Measurements from ENCODE around the gene SLC22A7. TPM values are rescaled to one million over a fixed set of nuclear protein-coding genes. Genes with fewer than 3 reads are reported as not detected.

Gene SLC22A7
- total RNA-seq, 1 experiment from 2014 or later: not detected

DNA sequence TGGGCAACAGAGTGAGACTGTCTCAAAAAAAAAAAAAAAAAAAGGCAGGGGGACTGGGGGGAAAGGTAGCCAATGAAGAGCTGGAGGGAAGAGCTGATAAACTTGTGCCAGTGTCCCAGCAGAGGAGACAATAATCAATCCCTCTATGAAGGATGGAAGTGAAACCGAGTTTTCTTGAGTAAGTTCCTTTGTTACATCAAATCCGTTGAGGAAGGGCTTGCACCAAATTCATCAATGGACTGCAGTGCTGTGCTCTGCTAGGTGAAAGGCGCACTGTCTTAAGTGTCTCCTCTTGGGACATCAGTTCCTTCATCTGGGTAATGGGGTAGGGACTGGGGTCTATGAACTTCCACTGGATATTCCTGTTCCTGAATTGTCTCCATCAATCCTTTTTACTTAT is 13.6 kb downstream of the SLC22A7 start:
- H2AFZ ChIP-seq (ENCODE audit: low read length): no peak overlapping the region
- intact Hi-C loops (cut with micrococcal nuclease): no loop called here
- no peak overlapping the region for H3K27ac ChIP-seq (ENCODE audit: low read length)
- no peaks in the 10 kb centered on the region for H4K20me1 ChIP-seq (ENCODE audit: low read length)
- H3K27me3 ChIP-seq (ENCODE audit: low read length): no peaks in the 10 kb centered on the region
- no peak overlapping the region for H3K4me3 ChIP-seq (ENCODE audit: low read length)
- no peaks in the 10 kb centered on the region for H3K9me3 ChIP-seq (ENCODE audit: low read length)
- CTCF ChIA-PET: interaction anchor here (0.6 kb wide), 2 partner anchors 16 to 66 kb away, joined by 3 to 4 read pairs; no protein-coding TSS in a partner anchor
- BruUV-seq (replicated peaks): no TSS peak
- ATAC-seq: no peak
- TF ChIP-seq EZH2 (IDR thresholded peaks at IDR 0.05; ENCODE audit: low read length, unreplicated experiment): no peak
- TF ChIP-seq EZH2phosphoT487 (IDR thresholded peaks at IDR 0.05; ENCODE audit: borderline replicate concordance, low read length): no peak
- TF ChIP-seq, protein P1, sequence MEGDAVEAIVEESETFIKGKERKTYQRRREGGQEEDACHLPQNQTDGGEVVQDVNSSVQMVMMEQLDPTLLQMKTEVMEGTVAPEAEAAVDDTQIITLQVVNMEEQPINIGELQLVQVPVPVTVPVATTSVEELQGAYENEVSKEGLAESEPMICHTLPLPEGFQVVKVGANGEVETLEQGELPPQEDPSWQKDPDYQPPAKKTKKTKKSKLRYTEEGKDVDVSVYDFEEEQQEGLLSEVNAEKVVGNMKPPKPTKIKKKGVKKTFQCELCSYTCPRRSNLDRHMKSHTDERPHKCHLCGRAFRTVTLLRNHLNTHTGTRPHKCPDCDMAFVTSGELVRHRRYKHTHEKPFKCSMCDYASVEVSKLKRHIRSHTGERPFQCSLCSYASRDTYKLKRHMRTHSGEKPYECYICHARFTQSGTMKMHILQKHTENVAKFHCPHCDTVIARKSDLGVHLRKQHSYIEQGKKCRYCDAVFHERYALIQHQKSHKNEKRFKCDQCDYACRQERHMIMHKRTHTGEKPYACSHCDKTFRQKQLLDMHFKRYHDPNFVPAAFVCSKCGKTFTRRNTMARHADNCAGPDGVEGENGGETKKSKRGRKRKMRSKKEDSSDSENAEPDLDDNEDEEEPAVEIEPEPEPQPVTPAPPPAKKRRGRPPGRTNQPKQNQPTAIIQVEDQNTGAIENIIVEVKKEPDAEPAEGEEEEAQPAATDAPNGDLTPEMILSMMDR (conservative IDR thresholded peaks at IDR 0.05; ENCODE audit: low read depth, low read length): no peak
- no peak overlapping the region for H3K4me2 ChIP-seq (ENCODE audit: low read length)
- POLR2A ChIA-PET (ENCODE audit: unreplicated experiment): interaction anchor here (0.6 to 0.7 kb wide), 2 partner anchors 297 to 709 kb away, joined by 9 to 15 read pairs; partner anchors contain the start of gene KLHDC3
- DNase-seq: no peak
- no peaks in the 10 kb centered on the region for H3K9me2 ChIP-seq (replicated peaks; ENCODE audit: low read length)
- H3K9ac ChIP-seq (ENCODE audit: low read length): no peak overlapping the region
- H3K36me3 ChIP-seq (ENCODE audit: low read depth, low read length): no peaks in the 10 kb centered on the region
- H3K79me2 ChIP-seq (ENCODE audit: low read length): no peaks in the 10 kb centered on the region
- peaks cover 10% of the 10 kb centered on the region; the same call in 1 of the 2 replicates for H3K4me1 ChIP-seq (ENCODE audit: insufficient read depth, low read length)
- no peaks in the 10 kb centered on the region for H3F3A ChIP-seq (ENCODE audit: low read length, unreplicated experiment)

DNA sequence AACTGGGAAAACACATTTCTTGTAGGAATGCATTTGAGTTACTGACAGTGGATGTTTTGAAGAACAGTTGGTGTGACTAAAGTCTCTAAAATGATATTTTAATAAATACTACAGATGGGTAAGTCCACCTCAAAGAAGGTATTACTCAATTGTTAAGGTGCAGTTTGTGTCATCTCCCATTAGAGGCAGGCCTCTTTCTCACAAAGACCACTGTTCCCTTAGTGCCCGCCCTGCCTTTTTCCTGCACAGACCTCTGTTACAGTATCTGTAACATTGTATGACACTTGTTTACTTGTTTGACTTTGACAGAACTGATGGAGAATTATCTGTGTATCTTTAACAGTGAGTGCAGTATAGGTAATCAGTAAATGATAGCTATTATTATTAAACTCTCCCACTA is 15.8 kb downstream of the SLC22A7 start:
- H3F3A ChIP-seq (ENCODE audit: low read length, unreplicated experiment): no peaks in the 10 kb centered on the region
- H4K20me1 ChIP-seq (ENCODE audit: low read length): no peaks in the 10 kb centered on the region
- H3K36me3 ChIP-seq (ENCODE audit: low read depth, low read length): no peaks in the 10 kb centered on the region
- no peak overlapping the region for H3K4me3 ChIP-seq (ENCODE audit: low read length)
- ChIA-PET POLR2A (ENCODE audit: unreplicated experiment) (no interaction called here), CTCF (no interaction called here)
- DNase-seq: no peak
- ATAC-seq: no peak
- BruUV-seq (replicated peaks): no TSS peak
- no peaks in the 10 kb centered on the region for H3K9me2 ChIP-seq (replicated peaks; ENCODE audit: low read length)
- peaks cover 4% of the 10 kb centered on the region; the same call in 1 of the 2 replicates for H3K4me1 ChIP-seq (ENCODE audit: insufficient read depth, low read length)
- H3K9me3 ChIP-seq (ENCODE audit: low read length): no peaks in the 10 kb centered on the region
- H3K27ac ChIP-seq (ENCODE audit: low read length): no peak overlapping the region
- H3K27me3 ChIP-seq (ENCODE audit: low read length): no peaks in the 10 kb centered on the region
- H2AFZ ChIP-seq (ENCODE audit: low read length): no peak overlapping the region
- no peaks in the 10 kb centered on the region for H3K79me2 ChIP-seq (ENCODE audit: low read length)
- no peak overlapping the region for H3K9ac ChIP-seq (ENCODE audit: low read length)
- no peak overlapping the region for H3K4me2 ChIP-seq (ENCODE audit: low read length)
- TF ChIP-seq EZH2phosphoT487 (IDR thresholded peaks at IDR 0.05; ENCODE audit: borderline replicate concordance, low read length): no peak
- TF ChIP-seq EZH2 (IDR thresholded peaks at IDR 0.05; ENCODE audit: low read length, unreplicated experiment): no peak
- TF ChIP-seq, protein P1 (conservative IDR thresholded peaks at IDR 0.05; ENCODE audit: low read depth, low read length): no peak
- intact Hi-C loops (cut with micrococcal nuclease): no loop called here

DNA sequence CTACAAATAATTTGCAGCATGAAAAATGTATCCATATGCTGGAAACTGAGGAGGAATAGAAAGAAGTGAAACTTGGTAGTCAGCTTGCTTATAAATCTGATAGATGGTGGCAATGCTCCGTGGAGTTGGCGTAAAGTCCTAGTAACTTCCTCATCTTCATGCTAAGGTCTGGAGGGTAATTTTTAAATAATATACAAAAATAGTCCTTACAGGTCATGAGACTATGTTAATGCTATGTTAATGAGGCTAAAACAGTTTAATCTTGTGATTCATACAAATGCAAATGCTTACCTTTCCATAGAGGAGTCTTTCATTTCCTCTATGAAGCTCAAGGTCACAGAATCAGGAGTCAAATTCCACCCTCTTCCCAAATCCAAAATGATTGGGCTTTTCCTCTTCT is 20.0 kb downstream of the SLC22A7 start:
- BruUV-seq (replicated peaks): no TSS peak
- H3K27me3 ChIP-seq (ENCODE audit: low read length): no peaks in the 10 kb centered on the region
- no peak overlapping the region for H3K4me3 ChIP-seq (ENCODE audit: low read length)
- intact Hi-C loops (cut with micrococcal nuclease): no loop called here
- DNase-seq: no peak
- H3K36me3 ChIP-seq (ENCODE audit: low read depth, low read length): no peaks in the 10 kb centered on the region
- no peak overlapping the region for H2AFZ ChIP-seq (ENCODE audit: low read length)
- no peak overlapping the region for H3K9ac ChIP-seq (ENCODE audit: low read length)
- ChIA-PET CTCF (interaction anchor here (0.7 kb wide), 1 partner anchor 51 kb away, joined by 3 read pairs; the partner anchor contains the start of gene ZNF318), POLR2A (ENCODE audit: unreplicated experiment) (no interaction called here)
- H3K4me2 ChIP-seq (ENCODE audit: low read length): no peak overlapping the region
- peaks cover 4% of the 10 kb centered on the region for H3F3A ChIP-seq (ENCODE audit: low read length, unreplicated experiment)
- H3K79me2 ChIP-seq (ENCODE audit: low read length): no peaks in the 10 kb centered on the region
- ATAC-seq: no peak
- no peaks in the 10 kb centered on the region for H3K9me3 ChIP-seq (ENCODE audit: low read length)
- no peak for TF ChIP-seq EZH2 (IDR thresholded peaks at IDR 0.05; ENCODE audit: low read length, unreplicated experiment)
- TF ChIP-seq EZH2phosphoT487 (IDR thresholded peaks at IDR 0.05; ENCODE audit: borderline replicate concordance, low read length): no peak
- TF ChIP-seq, protein P1 (conservative IDR thresholded peaks at IDR 0.05; ENCODE audit: low read depth, low read length): no peak
- H3K27ac ChIP-seq (ENCODE audit: low read length): no peak overlapping the region
- H4K20me1 ChIP-seq (ENCODE audit: low read length): no peaks in the 10 kb centered on the region
- no peaks in the 10 kb centered on the region for H3K9me2 ChIP-seq (replicated peaks; ENCODE audit: low read length)
- no peaks in the 10 kb centered on the region for H3K4me1 ChIP-seq (ENCODE audit: insufficient read depth, low read length)
